GM12874 (cell line): Measurements from ENCODE around the gene SLC22A1.

Experiments used
- CTCF ChIP-seq: IDR thresholded peaks from 2 replicates; pipeline ENCODE4 v1.5.1; 2011; ENCODE audit warnings: low read depth, mild to moderate bottlenecking, control low read depth, low read length, moderate library complexity; ENCODE audit not compliant: insufficient read depth

The SLC22A1 gene

GRCh38 chr6:160121558-160121957 lies at the start of gene SLC22A1:
Gene SLC22A1, plus strand, starts transcription at chr6:160121815. Its CDS starts 121 bp downstream, at chr6:160121936.
- TF ChIP-seq CTCF: no peak

GRCh38 chr6:160073272-160073671 lies 48.3 kb upstream of the SLC22A1 start:
- TF ChIP-seq CTCF: no peak

- no peak for TF ChIP-seq CTCF
Measured at GRCh38 chr6:160076009-160076408, 45.6 kb upstream of the SLC22A1 start.

- no peak for TF ChIP-seq CTCF
Measured at GRCh38 chr6:160077024-160077423, 44.6 kb upstream of the SLC22A1 start.

GRCh38 chr6:160077526-160077925 lies 44.1 kb upstream of the SLC22A1 start:
- TF ChIP-seq CTCF: no peak

- TF ChIP-seq CTCF: no peak
Measured at GRCh38 chr6:160078883-160079685, 42.5 kb upstream of the SLC22A1 start.

- TF ChIP-seq CTCF: no peak
Measured at GRCh38 chr6:160079686-160080043, 42.0 kb upstream of the SLC22A1 start.

- TF ChIP-seq CTCF: no peak
Measured at GRCh38 chr6:160080097-160080496, 41.5 kb upstream of the SLC22A1 start.
